ENCODE results near the gene ATP6V0A1.

ATP6V0A1 gene

DNA sequence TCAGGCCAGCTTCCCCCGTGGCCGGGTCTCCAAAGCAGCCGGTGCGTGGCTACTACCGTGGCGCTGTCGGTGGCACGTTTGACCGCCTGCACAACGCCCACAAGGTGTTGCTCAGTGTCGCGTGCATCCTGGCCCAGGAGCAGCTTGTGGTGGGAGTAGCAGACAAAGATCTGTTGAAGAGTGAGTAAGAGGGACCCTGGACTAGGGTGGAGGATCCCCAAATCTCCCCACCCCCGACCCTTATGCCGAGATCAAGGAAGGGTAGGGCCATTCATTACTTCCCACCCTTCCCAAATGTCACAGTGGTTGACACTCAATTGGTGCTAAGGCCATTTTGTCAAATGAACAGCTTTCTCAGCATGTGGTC, 104.4 kb downstream of the ATP6V0A1 start:
- Histone ChIP-seq H3K4me2 (peak overlapping the region; percentile 66), H3K9ac (no peak overlapping the region), H3K27ac (no peak overlapping the region), H4K20me1 (ENCODE audit: insufficient read depth) (no peaks in the 10 kb centered on the region), H3K79me2 (ENCODE audit: insufficient read depth, low read depth) (peaks cover 30% of the 10 kb centered on the region), H3K36me3 (ENCODE audit: insufficient read depth) (no peaks in the 10 kb centered on the region; the same call in 1 of the 2 replicates), H3K4me3 (IDR thresholded peaks at IDR 0.05; ENCODE audit: insufficient read depth, low read depth, low read length) (no peak overlapping the region), H2AFZ (ENCODE audit: low read depth) (no peak overlapping the region), H3K4me1 (ENCODE audit: low read depth, poor library complexity, severe bottlenecking) (peaks cover 38% of the 10 kb centered on the region), H3K27me3 (ENCODE audit: insufficient read depth, low read depth) (no peaks in the 10 kb centered on the region)
- TF ChIP-seq, protein P1, sequence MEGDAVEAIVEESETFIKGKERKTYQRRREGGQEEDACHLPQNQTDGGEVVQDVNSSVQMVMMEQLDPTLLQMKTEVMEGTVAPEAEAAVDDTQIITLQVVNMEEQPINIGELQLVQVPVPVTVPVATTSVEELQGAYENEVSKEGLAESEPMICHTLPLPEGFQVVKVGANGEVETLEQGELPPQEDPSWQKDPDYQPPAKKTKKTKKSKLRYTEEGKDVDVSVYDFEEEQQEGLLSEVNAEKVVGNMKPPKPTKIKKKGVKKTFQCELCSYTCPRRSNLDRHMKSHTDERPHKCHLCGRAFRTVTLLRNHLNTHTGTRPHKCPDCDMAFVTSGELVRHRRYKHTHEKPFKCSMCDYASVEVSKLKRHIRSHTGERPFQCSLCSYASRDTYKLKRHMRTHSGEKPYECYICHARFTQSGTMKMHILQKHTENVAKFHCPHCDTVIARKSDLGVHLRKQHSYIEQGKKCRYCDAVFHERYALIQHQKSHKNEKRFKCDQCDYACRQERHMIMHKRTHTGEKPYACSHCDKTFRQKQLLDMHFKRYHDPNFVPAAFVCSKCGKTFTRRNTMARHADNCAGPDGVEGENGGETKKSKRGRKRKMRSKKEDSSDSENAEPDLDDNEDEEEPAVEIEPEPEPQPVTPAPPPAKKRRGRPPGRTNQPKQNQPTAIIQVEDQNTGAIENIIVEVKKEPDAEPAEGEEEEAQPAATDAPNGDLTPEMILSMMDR (conservative IDR thresholded peaks at IDR 0.05; ENCODE audit: low read depth, low read length): no peak

DNA sequence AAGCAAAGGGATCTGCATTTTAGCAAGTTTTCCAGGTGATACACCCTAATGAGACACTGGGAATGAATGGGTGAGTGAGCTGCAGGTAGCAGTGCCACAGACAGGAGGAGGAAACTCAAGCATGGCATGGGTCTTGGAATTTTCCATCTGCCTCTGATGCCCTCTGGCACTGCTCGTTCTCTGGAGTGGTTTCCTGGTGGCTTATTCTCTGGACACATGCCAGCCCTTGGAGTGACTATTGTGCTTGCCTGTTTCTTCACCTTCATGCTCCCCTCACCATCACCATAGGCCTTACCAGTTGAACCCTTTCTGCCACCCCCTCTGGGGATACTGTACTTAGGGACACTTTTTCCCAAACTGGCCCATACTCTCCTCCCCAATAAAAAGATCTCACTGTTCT, 104.9 kb downstream of the ATP6V0A1 start:
- peaks cover 34% of the 10 kb centered on the region for H3K79me2 ChIP-seq (ENCODE audit: insufficient read depth, low read depth)
- H3K9ac ChIP-seq: no peak overlapping the region
- peak overlapping the region; percentile 66 for H3K4me2 ChIP-seq
- no peaks in the 10 kb centered on the region for H3K27me3 ChIP-seq (ENCODE audit: insufficient read depth, low read depth)
- H3K36me3 ChIP-seq (ENCODE audit: insufficient read depth): no peaks in the 10 kb centered on the region; the same call in 1 of the 2 replicates
- no peak overlapping the region for H3K4me3 ChIP-seq (IDR thresholded peaks at IDR 0.05; ENCODE audit: insufficient read depth, low read depth, low read length)
- H3K4me1 ChIP-seq (ENCODE audit: low read depth, poor library complexity, severe bottlenecking): peaks cover 42% of the 10 kb centered on the region
- H4K20me1 ChIP-seq (ENCODE audit: insufficient read depth): no peaks in the 10 kb centered on the region
- TF ChIP-seq, protein P1 (conservative IDR thresholded peaks at IDR 0.05; ENCODE audit: low read depth, low read length): no peak
- no peak overlapping the region for H3K27ac ChIP-seq
- H2AFZ ChIP-seq (ENCODE audit: low read depth): no peak overlapping the region

DNA sequence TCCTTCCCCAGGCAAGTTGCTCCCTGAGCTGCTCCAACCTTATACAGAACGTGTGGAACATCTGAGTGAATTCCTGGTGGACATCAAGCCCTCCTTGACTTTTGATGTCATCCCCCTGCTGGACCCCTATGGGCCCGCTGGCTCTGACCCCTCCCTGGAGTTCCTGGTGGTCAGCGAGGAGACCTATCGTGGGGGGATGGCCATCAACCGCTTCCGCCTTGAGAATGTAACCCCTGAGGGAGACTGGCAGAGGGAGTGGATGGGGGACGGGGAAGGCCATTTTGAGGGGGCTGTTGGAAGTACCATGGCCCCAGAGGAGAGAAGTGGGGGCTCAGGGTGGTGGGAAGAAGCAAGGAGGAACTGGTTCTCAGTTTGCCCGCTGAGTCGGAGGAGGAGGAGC, 105.3 kb downstream of the ATP6V0A1 start:
- Histone ChIP-seq H3K4me3 (IDR thresholded peaks at IDR 0.05; ENCODE audit: insufficient read depth, low read depth, low read length) (no peak overlapping the region), H4K20me1 (ENCODE audit: insufficient read depth) (no peaks in the 10 kb centered on the region), H3K36me3 (ENCODE audit: insufficient read depth) (no peaks in the 10 kb centered on the region; the same call in 1 of the 2 replicates), H3K27ac (no peak overlapping the region), H3K4me1 (ENCODE audit: low read depth, poor library complexity, severe bottlenecking) (peaks cover 45% of the 10 kb centered on the region), H2AFZ (ENCODE audit: low read depth) (no peak overlapping the region), H3K27me3 (ENCODE audit: insufficient read depth, low read depth) (no peaks in the 10 kb centered on the region), H3K79me2 (ENCODE audit: insufficient read depth, low read depth) (peaks cover 36% of the 10 kb centered on the region), H3K9ac (no peak overlapping the region), H3K4me2 (no peak overlapping the region; the same call in 1 of the 2 replicates)
- TF ChIP-seq, protein P1 (conservative IDR thresholded peaks at IDR 0.05; ENCODE audit: low read depth, low read length): no peak

DNA sequence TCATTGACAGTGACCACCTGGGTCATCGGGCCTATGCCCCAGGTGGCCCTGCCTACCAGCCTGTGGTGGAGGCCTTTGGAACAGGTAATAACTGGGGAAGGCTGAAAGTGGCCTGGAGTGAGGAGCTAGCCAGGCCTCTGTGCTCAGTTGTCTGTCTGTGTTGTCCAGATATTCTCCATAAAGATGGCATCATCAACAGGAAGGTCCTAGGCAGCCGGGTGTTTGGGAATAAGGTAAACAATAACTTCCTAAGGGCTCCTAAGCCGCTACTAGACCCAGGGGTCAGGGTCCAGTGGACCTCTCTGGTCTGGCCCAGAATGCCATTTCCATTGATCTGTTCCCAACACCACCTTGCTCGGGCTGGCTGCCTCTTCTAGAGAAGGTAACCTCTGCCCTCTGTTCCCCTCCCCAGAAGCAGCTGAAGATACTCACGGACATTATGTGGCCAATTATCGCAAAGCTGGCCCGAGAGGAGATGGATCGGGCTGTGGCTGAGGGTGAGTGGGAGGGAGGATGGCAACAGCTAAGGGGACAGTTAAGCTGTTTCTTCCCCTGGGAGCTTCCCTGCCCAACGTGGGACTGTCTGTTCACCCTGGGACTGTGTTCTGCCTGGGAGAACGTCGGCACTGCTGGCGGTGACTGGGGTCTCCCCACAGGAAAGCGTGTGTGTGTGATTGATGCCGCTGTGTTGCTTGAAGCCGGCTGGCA, 106.3 kb downstream of the ATP6V0A1 start:
- Histone ChIP-seq H3K27me3 (ENCODE audit: insufficient read depth, low read depth) (no peaks in the 10 kb centered on the region), H2AFZ (ENCODE audit: low read depth) (no peak overlapping the region), H3K9ac (no peak overlapping the region), H3K27ac (no peak overlapping the region), H3K79me2 (ENCODE audit: insufficient read depth, low read depth) (peaks cover 38% of the 10 kb centered on the region), H3K4me2 (no peak overlapping the region), H3K4me1 (ENCODE audit: low read depth, poor library complexity, severe bottlenecking) (peaks cover 48% of the 10 kb centered on the region), H4K20me1 (ENCODE audit: insufficient read depth) (no peaks in the 10 kb centered on the region), H3K4me3 (IDR thresholded peaks at IDR 0.05; ENCODE audit: insufficient read depth, low read depth, low read length) (no peak overlapping the region), H3K36me3 (ENCODE audit: insufficient read depth) (no peaks in the 10 kb centered on the region; the same call in 1 of the 2 replicates)
- TF ChIP-seq, protein P1 (conservative IDR thresholded peaks at IDR 0.05; ENCODE audit: low read depth, low read length): no peak
